ENCODE results near the gene INTS11. TPM values are rescaled to one million over a fixed set of nuclear protein-coding genes. Genes with fewer than 3 reads are reported as not detected.

Gene INTS11
- total and polyA plus RNA-seq, 2 of the 8 experiments (the other 6 are each of a cell fraction or from before 2014, with no cell fraction given), result 113 to 243 TPM

DNA sequence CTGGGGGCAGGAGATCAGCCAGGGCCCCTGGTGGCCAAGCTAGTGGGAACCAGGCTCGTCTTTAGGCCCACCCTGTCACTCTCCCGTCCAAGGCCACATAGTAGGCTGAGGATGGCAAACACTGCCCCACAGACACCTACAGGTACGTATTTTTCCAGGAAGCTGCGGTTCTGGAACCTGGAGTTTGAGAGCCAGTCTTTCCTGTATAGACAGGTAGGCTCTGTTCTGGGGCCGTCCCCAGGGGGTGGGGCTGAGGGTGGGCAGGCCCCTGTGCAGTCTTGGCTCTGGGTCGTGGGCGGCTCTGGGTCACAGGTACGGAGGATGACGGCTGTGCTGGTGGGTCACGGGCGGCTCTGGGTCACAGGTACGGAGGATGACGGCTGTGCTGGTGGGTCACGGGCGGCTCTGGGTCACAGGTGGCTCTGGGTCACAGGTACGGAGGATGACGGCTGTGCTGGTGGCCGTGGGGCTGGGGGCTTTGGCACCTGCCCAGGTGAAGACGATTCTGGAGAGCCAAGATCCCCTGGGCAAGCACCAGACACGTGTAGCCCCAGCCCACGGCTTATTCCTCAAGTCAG, 13.9 kb downstream of the INTS11 start:
- Histone ChIP-seq H2AFZ (ENCODE audit: low read length) (no peak overlapping the region), H3K4me2 (ENCODE audit: insufficient read depth in 1 of 2, low read depth in 2 of 2, low read length in 2 of 2) (no peak overlapping the region), H4K8ac (ENCODE audit: extremely low read depth, insufficient read depth, low read length) (peak overlapping the region; percentile 57), H3K4ac (replicated peaks; ENCODE audit: insufficient read length, low read depth, low read length) (no peak overlapping the region), H3K14ac (ENCODE audit: insufficient read length) (no peak overlapping the region), H3K9me3 (ENCODE audit: insufficient read depth in 2 of 2, low read depth in 1 of 2, low read length in 1 of 2) (no peaks in the 10 kb centered on the region), H2BK15ac (ENCODE audit: low read length) (no peak overlapping the region), H3K79me1 (ENCODE audit: low read depth, low read length) (peaks cover 4% of the 10 kb centered on the region), H2BK12ac (ENCODE audit: low read depth, low read length) (no peak overlapping the region), H2BK20ac (ENCODE audit: low read length) (no peak overlapping the region), H4K5ac (ENCODE audit: insufficient read length, low read depth, low read length) (no peak overlapping the region), H3K23ac (ENCODE audit: insufficient read length) (no peak overlapping the region), H2AK5ac (ENCODE audit: low read depth, low read length) (no peak overlapping the region), H3K18ac (ENCODE audit: extremely low read depth, low read length) (no peak overlapping the region), H3K23me2 (ENCODE audit: low read depth, low read length) (peaks cover 21% of the 10 kb centered on the region; the same call in 1 of the 2 replicates), H2BK120ac (replicated peaks; ENCODE audit: low read depth, low read length) (no peak overlapping the region), H4K91ac (replicated peaks; ENCODE audit: insufficient read length, low read length) (no peak overlapping the region), H3K27ac (ENCODE audit: low read depth, low read length) (no peak overlapping the region), H3K36me3 (ENCODE audit: control insufficient read depth in 2 of 4, insufficient read depth in 4 of 4, low read length in 3 of 4) (peaks cover 17 to 44% (median 37%) of the 10 kb centered on the region in 4 experiments), H3K27me3 (replicated peaks in 1 of 4; ENCODE audit: control insufficient read depth in 3 of 4, extremely low read depth in 1 of 4, insufficient read depth in 3 of 4, low read length in 3 of 4) (peaks cover 0 to 4% (median 1%) of the 10 kb centered on the region in 4 experiments; a peak in 1 of 7 replicates), H2BK5ac (ENCODE audit: low read depth, low read length) (no peak overlapping the region), H3K79me2 (ENCODE audit: control insufficient read depth in 1 of 2, insufficient read depth in 2 of 2, low read length in 2 of 2) (peaks cover 0 to 6% of the 10 kb centered on the region in 2 experiments; a peak in 1 of 4 replicates), H3K4me1 (replicated peaks in 1 of 4; ENCODE audit: control insufficient read depth in 3 of 4, insufficient read depth in 4 of 4, low read length in 3 of 4) (peaks cover 0 to 35% (median 20%) of the 10 kb centered on the region in 4 experiments; a peak in 6 of 7 replicates), H3K9ac (replicated peaks in 1 of 4; ENCODE audit: extremely low read depth in 1 of 4, low read depth in 3 of 4, low read length in 3 of 4) (no peak overlapping the region), H3K4me3 (ENCODE audit: extremely low read depth in 1 of 4, insufficient read depth in 2 of 4, low read depth in 3 of 4, low read length in 4 of 4) (no peak overlapping the region), H4K20me1 (replicated peaks in 1 of 2; ENCODE audit: control insufficient read depth in 1 of 2, insufficient read depth in 2 of 2, low read length in 2 of 2) (peaks cover 5 to 27% of the 10 kb centered on the region in 2 experiments), H3K56ac (replicated peaks; ENCODE audit: insufficient read length, low read depth, low read length) (no peak overlapping the region)
- ChIA-PET POLR2A (ENCODE audit: partially characterized antibody) (interaction anchor here (0.8 to 10.1 kb wide), 14 partner anchors 8 to 255 kb away, joined by 3 to 134 read pairs (median 4); partner anchors contain the start of genes ATAD3A, CPTP, INTS11 and TAS1R3), CTCF (ENCODE audit: partially characterized antibody) (interaction anchor here (0.6 to 2.8 kb wide), 9 partner anchors 9 to 217 kb away, joined by 3 to 9 read pairs (median 3); no protein-coding TSS in a partner anchor)
- TF ChIP-seq RFX5 (IDR thresholded peaks at IDR 0.05; ENCODE audit: borderline replicate concordance, low read depth, low read length) (no peak), RBBP5 (IDR thresholded peaks at IDR 0.05; ENCODE audit: borderline replicate concordance, low read depth, low read length) (no peak), HDAC2 (IDR thresholded peaks at IDR 0.05; ENCODE audit: borderline replicate concordance in 1 of 2, low read depth in 2 of 2, low read length in 2 of 2) (no peak)
- TF ChIP-seq, protein P1, sequence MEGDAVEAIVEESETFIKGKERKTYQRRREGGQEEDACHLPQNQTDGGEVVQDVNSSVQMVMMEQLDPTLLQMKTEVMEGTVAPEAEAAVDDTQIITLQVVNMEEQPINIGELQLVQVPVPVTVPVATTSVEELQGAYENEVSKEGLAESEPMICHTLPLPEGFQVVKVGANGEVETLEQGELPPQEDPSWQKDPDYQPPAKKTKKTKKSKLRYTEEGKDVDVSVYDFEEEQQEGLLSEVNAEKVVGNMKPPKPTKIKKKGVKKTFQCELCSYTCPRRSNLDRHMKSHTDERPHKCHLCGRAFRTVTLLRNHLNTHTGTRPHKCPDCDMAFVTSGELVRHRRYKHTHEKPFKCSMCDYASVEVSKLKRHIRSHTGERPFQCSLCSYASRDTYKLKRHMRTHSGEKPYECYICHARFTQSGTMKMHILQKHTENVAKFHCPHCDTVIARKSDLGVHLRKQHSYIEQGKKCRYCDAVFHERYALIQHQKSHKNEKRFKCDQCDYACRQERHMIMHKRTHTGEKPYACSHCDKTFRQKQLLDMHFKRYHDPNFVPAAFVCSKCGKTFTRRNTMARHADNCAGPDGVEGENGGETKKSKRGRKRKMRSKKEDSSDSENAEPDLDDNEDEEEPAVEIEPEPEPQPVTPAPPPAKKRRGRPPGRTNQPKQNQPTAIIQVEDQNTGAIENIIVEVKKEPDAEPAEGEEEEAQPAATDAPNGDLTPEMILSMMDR (IDR thresholded peaks at IDR 0.05; ENCODE audit: control extremely low read depth in 1 of 3, insufficient read depth in 1 of 3, low read depth in 1 of 3, low read length in 3 of 3), result no peak
- 94% methylated on average over 21 of the region's 21 CpGs; no CpG with 5 or more reads in 1 of the 2 experiments for WGBS, 2 experiments (ENCODE audit: extremely low coverage in 1 of 2, insufficient coverage in 1 of 2, insufficient read length in 1 of 2, insufficient replicate concordance in 2 of 2, low coverage in 1 of 2, low lambda C conversion rate in 2 of 2, missing lambda C conversion rate in 1 of 2)
- DNase-seq (ENCODE audit: low read depth in 1 of 2, low spot score in 2 of 2) (no peak), FAIRE-seq (no peak)

Measured in H1 (cell line).